Renal pelvis (tissue), 4 donors: ENCODE measurements around the gene POM121C. TPM values are rescaled to one million over a fixed set of nuclear protein-coding genes. Genes with fewer than 3 reads are reported as not detected.
"Not testable (repeated sequence)": the region's sequence is repeated elsewhere in the genome, so short reads cannot be mapped to it uniquely, and the experiment has no call there.

ENCODE experiments used
- DNase-seq: peaks from one replicate; pipeline ENCODE4 v3.0.0-alpha.2; 2013
- polyA plus RNA-seq, 3 donors: library from polyadenylated mRNA; unstranded; fragments of 120-200 nt; gene quantifications; one replicate each; pipeline ENCODE4 v1.2.1, GENCODE V29; 2013; ENCODE audit not compliant: insufficient read length in 3 of 3

Gene POM121C
- polyA plus RNA-seq, 3 donors: 49.5 to 67.3 (median 65.4) TPM

- DNase-seq: not testable (repeated sequence)
These were observed 87.1 kb downstream of the POM121C start for GRCh38 chr7:75398771-75399700.

- not testable (repeated sequence) for DNase-seq
These were observed 88.2 kb downstream of the POM121C start for GRCh38 chr7:75397865-75398264.

GRCh38 chr7:75395329-75395728 lies 90.8 kb downstream of the POM121C start, which contains the start of gene TRIM73:
Gene TRIM73 (plus strand): TSS chr7:75395629. CDS start chr7:75398934, 3,305 bp downstream.
- DNase-seq: not testable (repeated sequence)

GRCh38 chr7:75393194-75393593 lies 92.9 kb downstream of the POM121C start:
- DNase-seq: not testable (repeated sequence)

- DNase-seq: not testable (repeated sequence)
These were observed 111.4 kb downstream of the POM121C start for GRCh38 chr7:75374519-75375317.

- not testable (repeated sequence) for DNase-seq
These were observed 112.0 kb downstream of the POM121C start for GRCh38 chr7:75374144-75374518.

GRCh38 chr7:75367313-75367712 lies 118.8 kb downstream of the POM121C start:
- not testable (repeated sequence) for DNase-seq

Other genes starting within 250 kb of the POM121C start
- 10 to 100 TPM in 1 of 3 donors, 1 to 10 TPM in 2; 4.2 to 10.7 (median 6.7) TPM for gene TRIM73, start 90.7 kb downstream of the POM121C start, polyA plus RNA-seq
- gene SPDYE5, start 6.0 kb upstream of the POM121C start, polyA plus RNA-seq: 1 to 10 TPM; 1.4 to 7.7 (median 5.7) TPM